ENCODE data around the gene TIGD6.

DNA sequence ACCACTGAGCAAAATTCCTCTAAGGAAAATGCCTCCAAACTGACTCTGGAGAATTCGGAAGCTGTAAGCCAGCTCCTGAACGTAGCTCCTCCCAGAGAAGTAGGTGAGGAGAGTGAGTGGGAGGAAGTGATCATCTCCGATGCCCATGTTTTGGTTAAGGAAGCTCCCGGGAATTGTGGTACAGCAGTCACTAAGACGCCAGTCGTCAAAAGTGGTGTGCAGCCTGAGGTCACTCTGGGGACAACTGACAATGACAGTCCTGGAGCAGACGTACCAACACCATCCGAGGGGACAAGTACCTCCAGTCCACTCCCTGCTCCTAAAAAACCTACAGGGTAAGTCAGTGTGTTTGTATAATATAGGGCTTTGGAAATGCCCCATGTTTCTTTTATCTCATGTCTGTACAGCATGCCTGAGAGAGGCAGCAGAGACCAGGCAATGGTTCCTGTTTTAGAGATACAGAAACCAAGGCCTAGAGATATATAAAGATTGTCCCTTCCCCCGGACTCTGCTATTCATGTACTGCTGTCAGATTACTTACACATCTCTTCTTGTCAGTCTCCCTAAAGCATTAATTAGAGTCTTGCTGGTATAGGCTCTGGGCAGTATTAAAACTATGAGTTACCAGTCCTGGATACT, 24.0 kb upstream of the TIGD6 start:
- TF ChIP-seq, protein P1, sequence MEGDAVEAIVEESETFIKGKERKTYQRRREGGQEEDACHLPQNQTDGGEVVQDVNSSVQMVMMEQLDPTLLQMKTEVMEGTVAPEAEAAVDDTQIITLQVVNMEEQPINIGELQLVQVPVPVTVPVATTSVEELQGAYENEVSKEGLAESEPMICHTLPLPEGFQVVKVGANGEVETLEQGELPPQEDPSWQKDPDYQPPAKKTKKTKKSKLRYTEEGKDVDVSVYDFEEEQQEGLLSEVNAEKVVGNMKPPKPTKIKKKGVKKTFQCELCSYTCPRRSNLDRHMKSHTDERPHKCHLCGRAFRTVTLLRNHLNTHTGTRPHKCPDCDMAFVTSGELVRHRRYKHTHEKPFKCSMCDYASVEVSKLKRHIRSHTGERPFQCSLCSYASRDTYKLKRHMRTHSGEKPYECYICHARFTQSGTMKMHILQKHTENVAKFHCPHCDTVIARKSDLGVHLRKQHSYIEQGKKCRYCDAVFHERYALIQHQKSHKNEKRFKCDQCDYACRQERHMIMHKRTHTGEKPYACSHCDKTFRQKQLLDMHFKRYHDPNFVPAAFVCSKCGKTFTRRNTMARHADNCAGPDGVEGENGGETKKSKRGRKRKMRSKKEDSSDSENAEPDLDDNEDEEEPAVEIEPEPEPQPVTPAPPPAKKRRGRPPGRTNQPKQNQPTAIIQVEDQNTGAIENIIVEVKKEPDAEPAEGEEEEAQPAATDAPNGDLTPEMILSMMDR (IDR thresholded peaks at IDR 0.05), result no peak
- no peak for TF ChIP-seq POLR2A (IDR thresholded peaks at IDR 0.05)

All from transverse colon (tissue), 3 donors.